ENCODE measurements around the gene TFB2M. TPM values are rescaled to one million over a fixed set of nuclear protein-coding genes. Genes with fewer than 3 reads are reported as not detected.
"Not testable (repeated sequence)": the region's sequence is repeated elsewhere in the genome, so short reads cannot be mapped to it uniquely, and the experiment has no call there.

The TFB2M gene
- total and polyA plus RNA-seq, 2 of the 13 experiments (the other 11 are each of a cell fraction or from before 2014, with no cell fraction given) = 15.7 to 31.4 TPM

- FAIRE-seq = peak; percentile 43
- H3K79me2 ChIP-seq (ENCODE audit: insufficient read depth, low read length) = peaks cover 41% of the 10 kb centered on the region
- CTCF ChIA-PET (ENCODE audit: low intra/inter-chr PET ratio, low total read pairs) = not testable (repeated sequence)
Observed at GRCh38 chr1:246560833-246561232, 5.2 kb downstream of the TFB2M start.

GRCh38 chr1:246559310-246559709 lies 6.8 kb downstream of the TFB2M start:
- ATAC-seq = no peak
- POLR2A ChIA-PET = no interaction called here
- H3K79me2 ChIP-seq (ENCODE audit: insufficient read depth, low read length) = peaks cover 27% of the 10 kb centered on the region
- H3K36me3 ChIP-seq (replicated peaks in 1 of 2; ENCODE audit: control insufficient read depth in 1 of 2, insufficient read depth in 2 of 2, low read length in 2 of 2) = peaks cover 19 to 54% of the 10 kb centered on the region in 2 experiments; a peak in 4 of 5 replicates
- in situ Hi-C loops (cut with HindIII; ENCODE audit: extremely low pct_ligation_motif_present, low pct_unique_long_range_greater_than_20kb) (no loop called here), intact Hi-C loops (cut with micrococcal nuclease; ENCODE audit: unreplicated experiment) (no loop called here)
- no peaks in the 10 kb centered on the region for H3K27me3 ChIP-seq (ENCODE audit: control insufficient read depth in 1 of 2, insufficient read depth in 2 of 2, low read length in 2 of 2)
- WGBS (ENCODE audit: low lambda C conversion rate) = 91% methylated on average over 4 of the region's 4 CpGs
- no TSS peak for BruUV-seq (replicated peaks)
- H3K9me3 ChIP-seq (ENCODE audit: low read length) = no peaks in the 10 kb centered on the region
- FAIRE-seq = no peak
- H3K4me2 ChIP-seq (ENCODE audit: low read depth, low read length) = no peak overlapping the region
- H3K9ac ChIP-seq (ENCODE audit: insufficient read depth, low read depth, low read length) = no peak overlapping the region
- no peak overlapping the region for H3K27ac ChIP-seq (ENCODE audit: extremely low read length, insufficient read depth, low read length)
- no peak overlapping the region for H3K4me3 ChIP-seq (replicated peaks in 1 of 3; ENCODE audit: insufficient read depth in 1 of 3, low read depth in 2 of 3, low read length in 3 of 3)
- CTCF ChIA-PET (ENCODE audit: low intra/inter-chr PET ratio, low total read pairs) = no interaction called here
- H3K4me1 ChIP-seq (ENCODE audit: insufficient read depth, low read length) = peaks cover 30% of the 10 kb centered on the region
- no peak overlapping the region for H2AFZ ChIP-seq (ENCODE audit: low read length)
- DNase-seq (ENCODE audit: low spot score) = no peak
- H4K20me1 ChIP-seq (ENCODE audit: insufficient read depth, low read length) = peaks cover 4% of the 10 kb centered on the region
- TF ChIP-seq ZBTB33 (CRISPR knock-in tag; IDR thresholded peaks at IDR 0.05) (no peak), PBX2 (CRISPR knock-in tag; IDR thresholded peaks at IDR 0.05) (no peak), PATZ1 (CRISPR knock-in tag; IDR thresholded peaks at IDR 0.05) (no peak), ZNF18 (CRISPR knock-in tag; IDR thresholded peaks at IDR 0.05; ENCODE audit: insufficient replicate concordance) (no peak), MTF1 (CRISPR knock-in tag; IDR thresholded peaks at IDR 0.05) (no peak)

More at GRCh38 chr1:246560833-246561232, 5.2 kb downstream of the TFB2M start:
- TF ChIP-seq ZBTB33 (CRISPR knock-in tag; IDR thresholded peaks at IDR 0.05) = peak; percentile 94
- 90% methylated on average over 10 of the region's 10 CpGs for WGBS (ENCODE audit: low lambda C conversion rate)
- H2AFZ ChIP-seq (ENCODE audit: low read length); H3K27ac ChIP-seq (ENCODE audit: extremely low read length, insufficient read depth, low read length); H3K9ac ChIP-seq (ENCODE audit: insufficient read depth, low read depth, low read length); intact Hi-C loops (cut with micrococcal nuclease; ENCODE audit: unreplicated experiment); in situ Hi-C loops (cut with HindIII; ENCODE audit: extremely low pct_ligation_motif_present, low pct_unique_long_range_greater_than_20kb); H3K4me2 ChIP-seq (ENCODE audit: low read depth, low read length); DNase-seq (ENCODE audit: low spot score); BruUV-seq (replicated peaks); POLR2A ChIA-PET; H3K4me3 ChIP-seq (replicated peaks in 1 of 3; ENCODE audit: insufficient read depth in 1 of 3, low read depth in 2 of 3, low read length in 3 of 3); H4K20me1 ChIP-seq (ENCODE audit: insufficient read depth, low read length); ATAC-seq; H3K9me3 ChIP-seq (ENCODE audit: low read length); H3K27me3 ChIP-seq (ENCODE audit: control insufficient read depth in 1 of 2, insufficient read depth in 2 of 2, low read length in 2 of 2): not testable (repeated sequence)
- Histone ChIP-seq H3K36me3 (replicated peaks in 1 of 2; ENCODE audit: control insufficient read depth in 1 of 2, insufficient read depth in 2 of 2, low read length in 2 of 2) (peaks cover 15 to 45% of the 10 kb centered on the region in 2 experiments; a peak in 4 of 5 replicates), H3K4me1 (ENCODE audit: insufficient read depth, low read length) (peaks cover 37% of the 10 kb centered on the region)
